Endothelial cell of umbilical vein (primary cell): Measurements from ENCODE around the gene SH3BP2. TPM values are rescaled to one million over a fixed set of nuclear protein-coding genes. Genes with fewer than 3 reads are reported as not detected.

Source experiments
- BruUV-seq: library from RNA; stranded (reverse); fragments of 400-500 nt; replicated peaks from 2 replicates; lab custom pipeline; 2021; lab: Mats Ljungman, UMichigan
- CTCF ChIA-PET: fragments of 300-600, 350-600 bp; sonication (Branson Sonifier 250); formaldehyde crosslinking; loops from one replicate; lab custom pipeline; 2021; ENCODE audit warnings: antibody characterized with exemption, inconsistent platforms; lab: Charles Lee
- POLR2A ChIA-PET: fragments of 300-600, 350-600 bp; sonication (Branson Sonifier 250); formaldehyde crosslinking; loops from one replicate; lab custom pipeline; 2021; ENCODE audit warnings: antibody characterized with exemption, inconsistent platforms; lab: Charles Lee
- DNase-seq: peaks from one replicate; pipeline ENCODE4 v3.0.0-alpha.2; 2011; ENCODE audit warnings: low read depth, low spot score
- FAIRE-seq: peaks from 2 replicates; lab custom pipeline; 2011; peaks lifted over from hg19 to GRCh38; lab: Jason Lieb, UNC
- H2AFZ ChIP-seq: 2 replicates; pipeline ENCODE4 v1.6.0; 2012; ENCODE audit warnings: low read depth, low read length, control low read depth, inconsistent platforms
- H3K27ac ChIP-seq: 2 replicates; pipeline ENCODE4 v1.5.1; 2011; ENCODE audit warnings: low read depth, mild to moderate bottlenecking, control low read depth, low read length, moderate library complexity; ENCODE audit not compliant: insufficient read depth
- H3K27me3 ChIP-seq, 2 experiments: 2 replicates each; pipeline versions ENCODE4 v1.6.0 to v1.6.1; 2011; ENCODE audit warnings: low read length in 2 of 2, mixed read lengths in 1 of 2; ENCODE audit not compliant: control insufficient read depth in 2 of 2, insufficient read depth in 2 of 2
- H3K36me3 ChIP-seq, 2 experiments: 2 replicates in 1 of 2; 3 replicates in 1 of 2; pipeline ENCODE4 v1.5.1; 2011; ENCODE audit warnings: low read length in 2 of 2, mild to moderate bottlenecking in 1 of 2, moderate library complexity in 1 of 2; ENCODE audit not compliant: control insufficient read depth in 2 of 2, insufficient read depth in 2 of 2; ENCODE audit errors: extremely low read depth in 1 of 2
- H3K4me1 ChIP-seq: 3 replicates; pipeline ENCODE4 v1.5.1; 2011; ENCODE audit warnings: mild to moderate bottlenecking, low read length; ENCODE audit not compliant: control insufficient read depth, insufficient read depth; ENCODE audit errors: extremely low read depth
- H3K4me2 ChIP-seq: 2 replicates; pipeline ENCODE4 v1.6.1; 2011; ENCODE audit warnings: low read length, control low read depth, mixed read lengths; ENCODE audit not compliant: insufficient read depth
- H3K4me3 ChIP-seq, 3 experiments: fragments of 200-600 bp in 1 of 3; sonication (generic), shearing (Covaris generic) in 1 of 3; replicated peaks in 1 of 3; 2 replicates each; pipeline ENCODE4 v1.5.1; 2011 to 2016; ENCODE audit warnings: control low read depth in 3 of 3, low read length in 3 of 3, mild to moderate bottlenecking in 2 of 3, inconsistent platforms in 1 of 3, low read depth in 1 of 3, moderate library complexity in 1 of 3; ENCODE audit not compliant: insufficient read depth in 1 of 3
- H3K79me2 ChIP-seq: 2 replicates; pipeline ENCODE4 v1.6.0; 2012; ENCODE audit warnings: low read length, inconsistent platforms; ENCODE audit not compliant: control insufficient read depth, insufficient read depth
- H3K9ac ChIP-seq: replicated peaks from 2 replicates; pipeline ENCODE3; 2011; ENCODE audit warnings: low read length, control low read depth; ENCODE audit not compliant: insufficient read depth; ENCODE audit errors: extremely low read depth
- H3K9me1 ChIP-seq: replicated peaks from 3 replicates; pipeline ENCODE4 v1.6.0; 2011; ENCODE audit warnings: mild to moderate bottlenecking, low read length; ENCODE audit not compliant: control insufficient read depth, insufficient read depth; ENCODE audit errors: extremely low read depth
- H3K9me3 ChIP-seq: replicated peaks from 2 replicates; pipeline ENCODE4 v1.5.1; 2012; ENCODE audit warnings: low read length, inconsistent platforms; ENCODE audit not compliant: control insufficient read depth, insufficient read depth
- H4K20me1 ChIP-seq: replicated peaks from 2 replicates; pipeline ENCODE3; 2011; ENCODE audit warnings: mild to moderate bottlenecking, low read length; ENCODE audit not compliant: control insufficient read depth, insufficient read depth; ENCODE audit errors: extremely low read depth
- EZH2 ChIP-seq: IDR thresholded peaks from 2 replicates; pipeline ENCODE4 v1.6.1; 2012; ENCODE audit warnings: borderline replicate concordance, low read depth, mild to moderate bottlenecking, moderate library complexity, low read length, inconsistent platforms; ENCODE audit not compliant: severe bottlenecking
- FOS ChIP-seq: IDR thresholded peaks from 2 replicates; pipeline ENCODE4 v1.6.1; 2011; ENCODE audit warnings: mild to moderate bottlenecking, low read length, moderate library complexity, borderline replicate concordance; ENCODE audit not compliant: insufficient read depth
- GATA2 ChIP-seq: IDR thresholded peaks from 2 replicates; pipeline ENCODE4 v1.7.0; 2011; ENCODE audit warnings: low read depth, mild to moderate bottlenecking, moderate library complexity, mixed read lengths, low read length; ENCODE audit not compliant: insufficient read length, insufficient read depth
- JUN ChIP-seq: IDR thresholded peaks from 2 replicates; pipeline ENCODE4 v1.6.1; 2011; ENCODE audit warnings: borderline replicate concordance, low read depth; ENCODE audit not compliant: insufficient read length, insufficient read depth
- POLR2A ChIP-seq: IDR thresholded peaks from 2 replicates; pipeline ENCODE4 v1.6.1; 2012; ENCODE audit warnings: low read depth, mild to moderate bottlenecking, control low read depth, low read length
- POLR2AphosphoS5 ChIP-seq: IDR thresholded peaks from 2 replicates; pipeline ENCODE4 v1.6.1; 2012; ENCODE audit warnings: low read depth, mild to moderate bottlenecking, control low read depth, low read length, moderate library complexity; ENCODE audit not compliant: insufficient read depth
- dilution Hi-C: fragments of 300-500 bp; cut with MboI; formaldehyde crosslinking; loops from one replicate; pipeline ENCODE4 v1.15.0; 2019; ENCODE audit warnings: low sequenced_read_pairs; ENCODE audit not compliant: extremely low pct_ligation_motif_present
- intact Hi-C: fragments of 100-400 bp; cut with micrococcal nuclease; formaldehyde crosslinking; loops from one replicate; pipeline ENCODE4 v1.10.0; 2022
- polyA plus RNA-seq, 4 experiments: library from polyadenylated mRNA; depleted of rRNA in 3 of 4; stranded (reverse) in 3 of 4; unstranded in 1 of 4; fragments of >200 nt; gene quantifications; 2 replicates each; pipeline versions ENCODE4 v1.2.1 to v1.2.3, GENCODE V29; 2011 to 2012; ENCODE audit warnings: missing spikeins in 1 of 4
- total RNA-seq: library from RNA; stranded (reverse); gene quantifications from 2 replicates; pipeline ENCODE4 v1.2.3, GENCODE V29; 2021
- TF ChIP-seq, protein P1 (sequence below), 2 donors: IDR thresholded peaks; 1 replicate in 1 of 2; 2 replicates in 1 of 2; pipeline ENCODE4 v1.5.1; 2011; ENCODE audit warnings: low read length in 2 of 2, mild to moderate bottlenecking in 2 of 2, moderate library complexity in 2 of 2, control low read depth in 1 of 2, inconsistent platforms in 1 of 2, low read depth in 1 of 2; ENCODE audit not compliant: insufficient read depth in 1 of 2; ENCODE audit errors: extremely low read depth in 1 of 2
- TF ChIP-seq, protein P2 (sequence below): IDR thresholded peaks from 2 replicates; pipeline ENCODE4 v1.6.1; 2011; ENCODE audit not compliant: insufficient read depth, insufficient read length

Gene SH3BP2
- total and polyA plus RNA-seq, 2 donors (not counting 3 experiments of a cell fraction or from before 2014, with no cell fraction given): 69.2 to 73.9 TPM

DNA sequence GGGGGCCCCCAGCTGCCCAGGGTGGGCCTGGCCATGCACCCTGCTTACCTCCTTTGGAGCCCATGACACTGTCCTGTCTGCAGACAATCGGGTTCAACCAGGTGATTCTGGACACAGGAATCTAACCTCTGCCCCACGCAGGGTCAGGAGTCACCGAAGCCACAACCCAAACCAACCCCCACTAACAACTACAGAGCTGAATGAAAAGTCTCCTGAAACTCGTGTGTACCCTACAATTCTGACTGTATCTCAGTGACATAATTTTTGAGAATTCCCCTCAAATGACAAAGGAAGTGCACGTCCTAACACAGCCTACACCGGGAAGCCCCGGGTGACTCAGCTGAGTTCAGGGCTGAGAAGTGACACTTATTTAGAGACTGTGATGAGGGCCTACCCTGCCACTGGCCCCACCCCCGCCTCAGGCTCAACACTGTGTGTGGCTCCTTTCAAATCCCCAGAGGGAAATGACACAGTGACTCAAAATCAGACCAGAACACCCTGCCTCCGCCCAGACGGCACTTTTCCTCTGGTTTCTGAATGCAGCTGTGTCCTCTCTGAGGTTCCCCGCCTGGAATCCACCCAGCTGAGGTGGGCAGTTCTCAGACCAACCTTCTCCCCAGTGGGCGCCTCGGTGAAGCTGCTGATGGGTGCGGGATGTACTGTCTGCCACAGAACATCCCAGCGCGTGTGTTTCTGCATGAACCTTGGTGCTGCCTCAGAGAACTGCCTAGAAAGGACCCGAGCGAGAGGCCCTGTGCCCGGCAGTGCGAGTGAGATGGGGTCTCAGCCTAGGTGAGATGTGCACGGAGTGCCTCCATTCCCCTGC, 46.7 kb upstream of the SH3BP2 start:
- FAIRE-seq: peak; percentile 85
- peaks cover 7 to 44% of the 10 kb centered on the region in 2 experiments for H3K36me3 ChIP-seq
- H3K4me1 ChIP-seq: peaks cover 20% of the 10 kb centered on the region

More for the DNA sequence above, 46.7 kb upstream of the SH3BP2 start:
- TF ChIP-seq JUN (peak; percentile 5), EZH2 (no peak), FOS (peak; percentile 40), POLR2A (no peak), POLR2AphosphoS5 (no peak), GATA2 (no peak)
- TF ChIP-seq, protein P1, sequence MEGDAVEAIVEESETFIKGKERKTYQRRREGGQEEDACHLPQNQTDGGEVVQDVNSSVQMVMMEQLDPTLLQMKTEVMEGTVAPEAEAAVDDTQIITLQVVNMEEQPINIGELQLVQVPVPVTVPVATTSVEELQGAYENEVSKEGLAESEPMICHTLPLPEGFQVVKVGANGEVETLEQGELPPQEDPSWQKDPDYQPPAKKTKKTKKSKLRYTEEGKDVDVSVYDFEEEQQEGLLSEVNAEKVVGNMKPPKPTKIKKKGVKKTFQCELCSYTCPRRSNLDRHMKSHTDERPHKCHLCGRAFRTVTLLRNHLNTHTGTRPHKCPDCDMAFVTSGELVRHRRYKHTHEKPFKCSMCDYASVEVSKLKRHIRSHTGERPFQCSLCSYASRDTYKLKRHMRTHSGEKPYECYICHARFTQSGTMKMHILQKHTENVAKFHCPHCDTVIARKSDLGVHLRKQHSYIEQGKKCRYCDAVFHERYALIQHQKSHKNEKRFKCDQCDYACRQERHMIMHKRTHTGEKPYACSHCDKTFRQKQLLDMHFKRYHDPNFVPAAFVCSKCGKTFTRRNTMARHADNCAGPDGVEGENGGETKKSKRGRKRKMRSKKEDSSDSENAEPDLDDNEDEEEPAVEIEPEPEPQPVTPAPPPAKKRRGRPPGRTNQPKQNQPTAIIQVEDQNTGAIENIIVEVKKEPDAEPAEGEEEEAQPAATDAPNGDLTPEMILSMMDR (IDR thresholded peaks at IDR 0.05; ENCODE audit: extremely low read depth in 1 of 2, insufficient read depth in 1 of 2, low read depth in 1 of 2, low read length in 2 of 2): no peak
- TF ChIP-seq, protein P2, sequence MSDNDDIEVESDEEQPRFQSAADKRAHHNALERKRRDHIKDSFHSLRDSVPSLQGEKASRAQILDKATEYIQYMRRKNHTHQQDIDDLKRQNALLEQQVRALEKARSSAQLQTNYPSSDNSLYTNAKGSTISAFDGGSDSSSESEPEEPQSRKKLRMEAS: no peak
- ChIA-PET CTCF (interaction anchor here (1.0 to 1.5 kb wide), 3 partner anchors 10 to 115 kb away, joined by 3 to 5 read pairs (median 4); partner anchors contain the start of gene TNIP2), POLR2A (interaction anchor here (1.0 kb wide), 1 partner anchor 10 kb away, joined by 3 read pairs; the partner anchor contains the start of gene TNIP2)
- no peaks in the 10 kb centered on the region for H3K27me3 ChIP-seq
- peak; percentile 54 for DNase-seq
- H3K27ac ChIP-seq: peak overlapping the region; percentile 77
- peak overlapping the region; percentile 40 for H3K9ac ChIP-seq
- no TSS peak for BruUV-seq
- peaks cover 13% of the 10 kb centered on the region for H3K79me2 ChIP-seq
- dilution Hi-C loops (no loop called here), intact Hi-C loops (no loop called here)
- H2AFZ ChIP-seq: no peak overlapping the region
- H3K4me2 ChIP-seq: peak overlapping the region; percentile 8
- H3K9me3 ChIP-seq: no peaks in the 10 kb centered on the region
- H3K9me1 ChIP-seq: no peaks in the 10 kb centered on the region
- no peak overlapping the region for H3K4me3 ChIP-seq
- no peaks in the 10 kb centered on the region for H4K20me1 ChIP-seq
